B cell (primary cell): ENCODE data around the gene GPC4. TPM values are rescaled to one million over a fixed set of nuclear protein-coding genes. Genes with fewer than 3 reads are reported as not detected.
A peak's percentile ranks its signal among the peaks of the same experiment; 100 is the strongest.

ENCODE experiments used
- ATAC-seq: fragments of 200-7000 bp; cut with Tn5 transposase; one replicate; pipeline ENCODE4 v1.10.0; 2021; ENCODE audit warnings: low read depth, mild to moderate bottlenecking, moderate number of reproducible peaks, moderate library complexity
- CTCF ChIA-PET: fragments of 350-600 bp; sonication (Branson Sonifier 250); formaldehyde crosslinking; loops from one replicate; lab custom pipeline; 2021; ENCODE audit warnings: antibody characterized with exemption, inconsistent platforms; lab: Charles Lee
- POLR2A ChIA-PET: fragments of 350-600 bp; sonication (Branson Sonifier 250); formaldehyde crosslinking; loops from one replicate; lab custom pipeline; 2021; ENCODE audit warnings: antibody characterized with exemption; lab: Charles Lee
- DNase-seq: peaks from one replicate; pipeline ENCODE4 v3.0.0; 2013
- H2AFZ ChIP-seq: 2 replicates; pipeline ENCODE4 v1.6.1; 2012; ENCODE audit warnings: mild to moderate bottlenecking, low read depth, low read length; ENCODE audit not compliant: insufficient read depth, poor library complexity, severe bottlenecking
- H3K27ac ChIP-seq, 2 donors: 1 replicate in 1 of 2; 2 replicates in 1 of 2; pipeline ENCODE4 v1.5.1; 2012 to 2013; ENCODE audit warnings: low read length in 2 of 2, mild to moderate bottlenecking in 2 of 2, moderate library complexity in 1 of 2
- H3K27me3 ChIP-seq, 4 experiments: fragments of 200-600 bp in 1 of 4; sonication (generic) in 1 of 4; replicated peaks in 1 of 4; 1 replicate in 2 of 4; 2 replicates in 2 of 4; pipeline versions ENCODE4 v1.6.1 to v1.7.0; 2013 to 2016; ENCODE audit warnings: low read length in 3 of 4, mild to moderate bottlenecking in 2 of 4, mixed read lengths in 1 of 4, moderate library complexity in 1 of 4; ENCODE audit not compliant: insufficient read depth in 4 of 4, control insufficient read depth in 3 of 4; ENCODE audit errors: control extremely low read depth in 1 of 4
- H3K36me3 ChIP-seq, 2 experiments: replicated peaks in 1 of 2; 1 replicate in 1 of 2; 2 replicates in 1 of 2; pipeline versions ENCODE4 v1.6.1 to v1.7.1; 2013; ENCODE audit warnings: low read length in 1 of 2; ENCODE audit not compliant: insufficient read depth in 2 of 2, control insufficient read depth in 1 of 2; ENCODE audit errors: control extremely low read depth in 1 of 2, extremely low read depth in 1 of 2
- H3K4me1 ChIP-seq, 2 donors: fragments of 200-600 bp in 1 of 2; sonication (generic) in 1 of 2; 1 replicate in 1 of 2; 2 replicates in 1 of 2; pipeline versions ENCODE4 v1.5.1 to v1.6.1; 2013 to 2017; ENCODE audit warnings: low read length in 2 of 2; ENCODE audit not compliant: control insufficient read depth in 2 of 2, insufficient read depth in 2 of 2
- H3K4me2 ChIP-seq: replicated peaks from 2 replicates; pipeline ENCODE3; 2012; ENCODE audit warnings: mild to moderate bottlenecking, low read depth, low read length; ENCODE audit not compliant: poor library complexity, severe bottlenecking
- H3K4me3 ChIP-seq, 5 experiments: fragments of 200-600 bp in 1 of 5; sonication (generic) in 1 of 5; 1 replicate in 3 of 5; 2 replicates in 2 of 5; pipeline versions ENCODE4 v1.5.1 to v1.7.0; 2011 to 2016; ENCODE audit warnings: low read length in 4 of 5, mild to moderate bottlenecking in 4 of 5, low read depth in 2 of 5, control low read depth in 1 of 5, moderate library complexity in 1 of 5; ENCODE audit not compliant: insufficient read depth in 1 of 5; ENCODE audit errors: control extremely low read depth in 1 of 5, extremely low read depth in 1 of 5
- H3K79me2 ChIP-seq: fragments of 200-600 bp; sonication (generic); one replicate; pipeline ENCODE4 v1.6.0; 2016; ENCODE audit warnings: low read length; ENCODE audit not compliant: control insufficient read depth, insufficient read depth
- H3K9ac ChIP-seq: fragments of 200-600 bp; sonication (generic); 2 replicates; pipeline ENCODE4 v1.6.1; 2017; ENCODE audit warnings: mild to moderate bottlenecking, low read length, moderate library complexity
- H3K9me3 ChIP-seq, 3 donors: one replicate each; pipeline versions ENCODE4 v1.6.1 to v1.7.1; 2013; ENCODE audit warnings: low read length in 2 of 3; ENCODE audit not compliant: control insufficient read depth in 2 of 3, insufficient read depth in 1 of 3; ENCODE audit errors: control extremely low read depth in 1 of 3
- H4K20me1 ChIP-seq: 2 replicates; pipeline ENCODE4 v1.6.0; 2012; ENCODE audit warnings: mild to moderate bottlenecking, low read length; ENCODE audit not compliant: insufficient read depth, control insufficient read depth, poor library complexity, severe bottlenecking
- H3K27ac Mint-ChIP-seq: one replicate; pipeline ENCODE4 v1.8.0; 2021; ENCODE audit warnings: mixed read lengths
- H3K27me3 Mint-ChIP-seq: one replicate; pipeline ENCODE4 v1.8.0; 2021; ENCODE audit warnings: mixed read lengths
- H3K4me1 Mint-ChIP-seq: one replicate; pipeline ENCODE4 v1.8.0; 2021; ENCODE audit warnings: mixed read lengths
- H3K4me3 Mint-ChIP-seq: one replicate; pipeline ENCODE4 v1.8.0; 2021; ENCODE audit warnings: mixed read lengths
- H3K9me3 Mint-ChIP-seq: one replicate; pipeline ENCODE4 v1.8.0; 2022; ENCODE audit warnings: mixed read lengths; ENCODE audit not compliant: insufficient read depth
- CTCF ChIP-seq: fragments of 200-600 bp; IDR thresholded peaks from one replicate; pipeline ENCODE4 v1.8.0; 2022; ENCODE audit warnings: antibody characterized with exemption, mild to moderate bottlenecking
- EZH2 ChIP-seq: IDR thresholded peaks from 2 replicates; pipeline ENCODE4 v1.6.1; 2012; ENCODE audit warnings: borderline replicate concordance, low read depth, mild to moderate bottlenecking, moderate library complexity, low read length; ENCODE audit not compliant: insufficient read depth, poor library complexity, severe bottlenecking
- WGBS: methylation state at CpG from one replicate; pipeline ENCODE4 v1.1.5; 2013; ENCODE audit warnings: missing lambda C conversion rate; ENCODE audit not compliant: insufficient coverage; 5-methylcytosine and 5-hydroxymethylcytosine counted together
- intact Hi-C: fragments of 100-400 bp; cut with micrococcal nuclease; formaldehyde crosslinking; loops from one replicate; pipeline ENCODE4 v1.10.0; 2022
- polyA plus RNA-seq: library from polyadenylated mRNA; depleted of rRNA; stranded (reverse); fragments of >200 nt; gene quantifications from 2 replicates; pipeline ENCODE4 v1.2.3, GENCODE V29; 2012
- total RNA-seq, 2 donors: library from RNA; stranded (reverse); fragments of 120-200 nt in 1 of 2; gene quantifications; 1 replicate in 1 of 2; 2 replicates in 1 of 2; pipeline versions ENCODE4 v1.2.3 to v1.2.4, GENCODE V29; 2013 to 2022

The GPC4 gene
- total and polyA plus RNA-seq, 2 donors (not counting 1 experiment from before 2014, with no cell fraction given): 0.30 to 0.47 TPM

GRCh38 chrX:133413218-133413925 is 1.9 kb downstream of the GPC4 start:
- Histone ChIP-seq H4K20me1 (no peaks in the 10 kb centered on the region), H3K9me3 (no peaks in the 10 kb centered on the region), H3K27me3 (peaks cover 0 to 12% (median 6%) of the 10 kb centered on the region in 4 experiments), H3K79me2 (no peaks in the 10 kb centered on the region), H3K9ac (no peak overlapping the region), H3K4me2 (peak overlapping the region; percentile 68), H3K4me3 (peak overlapping the region in 2 of 5 experiments; percentile 12 to 14), H3K36me3 (no peaks in the 10 kb centered on the region), H3K4me1 (peaks cover 7 to 15% of the 10 kb centered on the region in 2 donors), H2AFZ (no peak overlapping the region), H3K27ac (no peak overlapping the region)
- H3K27me3 Mint-ChIP-seq: peaks cover 11% of the 10 kb centered on the region
- POLR2A ChIA-PET: no interaction called here
- TF ChIP-seq CTCF: no peak
- no peak for TF ChIP-seq EZH2
- H3K4me1 Mint-ChIP-seq: peaks cover 16% of the 10 kb centered on the region
- DNase-seq (no peak), ATAC-seq (no peak)
- intact Hi-C loops: no loop called here
- WGBS: 10% methylated on average over 17 of the region's 38 CpGs
- no peak overlapping the region for H3K27ac Mint-ChIP-seq
- no peak overlapping the region for H3K4me3 Mint-ChIP-seq
- CTCF ChIA-PET: no interaction called here
- H3K9me3 Mint-ChIP-seq: no peaks in the 10 kb centered on the region

- no CpG with 5 or more reads among the region's 5 CpGs for WGBS
- no peak for ATAC-seq
Measured at GRCh38 chrX:133412665-133413064, 2.6 kb downstream of the GPC4 start.

More at GRCh38 chrX:133412665-133413064, 2.6 kb downstream of the GPC4 start:
- no peak overlapping the region for H3K4me3 ChIP-seq
- H2AFZ ChIP-seq: no peak overlapping the region
- no peak overlapping the region for H3K4me2 ChIP-seq
- no peaks in the 10 kb centered on the region for H3K9me3 ChIP-seq
- no peaks in the 10 kb centered on the region for H4K20me1 ChIP-seq
- H3K4me1 ChIP-seq: peaks cover 7 to 15% of the 10 kb centered on the region in 2 donors
- TF ChIP-seq CTCF (no peak), EZH2 (no peak)
- H3K36me3 ChIP-seq: no peaks in the 10 kb centered on the region
- no peaks in the 10 kb centered on the region for H3K79me2 ChIP-seq
- H3K27me3 Mint-ChIP-seq: peaks cover 7% of the 10 kb centered on the region
- no peaks in the 10 kb centered on the region for H3K9me3 Mint-ChIP-seq
- intact Hi-C loops: no loop called here
- ChIA-PET CTCF (no interaction called here), POLR2A (no interaction called here)
- H3K27ac Mint-ChIP-seq: no peak overlapping the region
- H3K27me3 ChIP-seq: peaks cover 0 to 12% (median 4%) of the 10 kb centered on the region in 4 experiments
- no peak for DNase-seq
- H3K9ac ChIP-seq: no peak overlapping the region
- H3K27ac ChIP-seq: no peak overlapping the region
- no peak overlapping the region for H3K4me3 Mint-ChIP-seq
- H3K4me1 Mint-ChIP-seq: peaks cover 16% of the 10 kb centered on the region
